HEK293 (cell line): Measurements from ENCODE around the gene CBFA2T2.
A peak's percentile ranks its signal among the peaks of the same experiment; 100 is the strongest.

ENCODE experiments used
- CTCF ChIA-PET: fragments of 350-600 bp; formaldehyde crosslinking; extraction: SDS; loops from one replicate; lab custom pipeline; 2021; ENCODE audit warnings: antibody characterized with exemption; lab: Yijun Ruan, JAX
- POLR2A ChIA-PET: fragments of 300-600 bp; formaldehyde crosslinking; extraction: SDS; loops from one replicate; lab custom pipeline; 2020; ENCODE audit warnings: antibody characterized with exemption, inconsistent platforms; lab: Yijun Ruan, JAX
- H3K27ac ChIP-seq: fragments of 200-500 bp; sonication (Bioruptor generic); 2 replicates; pipeline ENCODE4 v1.5.1; 2014; ENCODE audit warnings: low read depth, low read length, control low read depth, inconsistent platforms; ENCODE audit errors: extremely low read depth
- H3K36me3 ChIP-seq, 2 experiments: fragments of 200-500 bp in 1 of 2; sonication (Bioruptor generic) in 1 of 2; 1 replicate in 1 of 2; 2 replicates in 1 of 2; pipeline ENCODE4 v1.5.1; 2014 to 2017; ENCODE audit warnings: inconsistent platforms in 2 of 2, low read length in 2 of 2; ENCODE audit not compliant: control insufficient read depth in 2 of 2, insufficient read depth in 1 of 2
- H3K4me1 ChIP-seq: fragments of 200-500 bp; sonication (Bioruptor generic); 2 replicates; pipeline ENCODE4 v1.5.1; 2014; ENCODE audit warnings: mild to moderate bottlenecking, low read length, inconsistent platforms; ENCODE audit not compliant: control insufficient read depth, insufficient read depth
- H3K4me3 ChIP-seq: 2 replicates; pipeline ENCODE4 v1.5.1; 2011; ENCODE audit warnings: low read depth, mild to moderate bottlenecking, control low read depth, low read length, moderate library complexity
- H3K9me3 ChIP-seq: fragments of 200-500 bp; sonication (Bioruptor generic); 2 replicates; pipeline ENCODE4 v1.5.1; 2014; ENCODE audit warnings: low read depth, low read length, inconsistent platforms; ENCODE audit not compliant: control insufficient read depth, insufficient read depth
- HOXC10 ChIP-seq: sonication (generic); formaldehyde crosslinking; IDR thresholded peaks from 2 replicates; pipeline ENCODE4 v1.8.1; 2023; ENCODE audit warnings: mild to moderate bottlenecking, missing genetic modification reagents
- KLF1 ChIP-seq: fragments of 450-650 bp; formaldehyde crosslinking; IDR thresholded peaks from 2 replicates; pipeline ENCODE4 v1.5.1; 2016; ENCODE audit warnings: missing biosample characterization, missing genetic modification characterization
- KLF10 ChIP-seq: fragments of 450-650 bp; IDR thresholded peaks from 2 replicates; pipeline ENCODE4 v1.5.1; 2018; ENCODE audit warnings: missing biosample characterization, mild to moderate bottlenecking, missing genetic modification characterization
- RBAK ChIP-seq: fragments of 450-650 bp; formaldehyde crosslinking; IDR thresholded peaks from 2 replicates; pipeline ENCODE4 v1.5.1; 2016; ENCODE audit warnings: missing biosample characterization, missing genetic modification characterization
- SCRT2 ChIP-seq: fragments of 450-650 bp; formaldehyde crosslinking; IDR thresholded peaks from 2 replicates; pipeline ENCODE4 v1.5.1; 2016; ENCODE audit warnings: missing biosample characterization, missing genetic modification characterization
- SP7 ChIP-seq: fragments of 450-650 bp; formaldehyde crosslinking; IDR thresholded peaks from 2 replicates; pipeline ENCODE4 v1.5.1; 2016; ENCODE audit warnings: missing biosample characterization, missing genetic modification characterization
- YY2 ChIP-seq: fragments of 450-650 bp; formaldehyde crosslinking; IDR thresholded peaks from 2 replicates; pipeline ENCODE4 v1.5.1; 2016; ENCODE audit warnings: missing biosample characterization, missing genetic modification characterization
- ZBTB1 ChIP-seq: fragments of 450-650 bp; formaldehyde crosslinking; IDR thresholded peaks from 2 replicates; pipeline ENCODE4 v1.5.1; 2016; ENCODE audit warnings: missing biosample characterization, missing genetic modification characterization
- ZBTB17 ChIP-seq: fragments of 450-650 bp; formaldehyde crosslinking; IDR thresholded peaks from 2 replicates; pipeline ENCODE4 v1.5.1; 2016; ENCODE audit warnings: missing biosample characterization, missing genetic modification characterization
- ZNF114 ChIP-seq: fragments of 450-650 bp; formaldehyde crosslinking; IDR thresholded peaks from 2 replicates; pipeline ENCODE4 v1.5.0; 2017; ENCODE audit warnings: missing biosample characterization, missing genetic modification characterization
- ZNF157 ChIP-seq: fragments of 450-650 bp; formaldehyde crosslinking; IDR thresholded peaks from 2 replicates; pipeline ENCODE4 v1.5.1; 2016; ENCODE audit warnings: missing biosample characterization, missing genetic modification characterization
- ZNF16 ChIP-seq: fragments of 450-650 bp; formaldehyde crosslinking; IDR thresholded peaks from 2 replicates; pipeline ENCODE4 v1.5.1; 2016; ENCODE audit warnings: low read depth, missing biosample characterization, missing genetic modification characterization
- ZNF2 ChIP-seq: fragments of 450-650 bp; formaldehyde crosslinking; IDR thresholded peaks from 2 replicates; pipeline ENCODE4 v1.5.1; 2016; ENCODE audit warnings: missing biosample characterization, missing genetic modification characterization
- ZNF311 ChIP-seq: fragments of 450-650 bp; formaldehyde crosslinking; IDR thresholded peaks from 2 replicates; pipeline ENCODE4 v1.5.1; 2017; ENCODE audit warnings: missing biosample characterization, missing genetic modification characterization, borderline replicate concordance
- ZNF324 ChIP-seq: fragments of 450-650 bp; formaldehyde crosslinking; IDR thresholded peaks from 2 replicates; pipeline ENCODE4 v1.5.1; 2016; ENCODE audit warnings: missing biosample characterization, missing genetic modification characterization
- ZNF366 ChIP-seq: fragments of 450-650 bp; formaldehyde crosslinking; conservative IDR thresholded peaks from 2 replicates; pipeline ENCODE4 v1.5.1; 2016; ENCODE audit warnings: missing biosample characterization, missing genetic modification characterization
- ZNF433 ChIP-seq: fragments of 450-650 bp; formaldehyde crosslinking; IDR thresholded peaks from 2 replicates; pipeline ENCODE4 v1.5.1; 2016; ENCODE audit warnings: missing biosample characterization, missing genetic modification characterization, low read depth
- ZNF560 ChIP-seq: fragments of 450-650 bp; formaldehyde crosslinking; IDR thresholded peaks from 2 replicates; pipeline ENCODE4 v1.5.1; 2017; ENCODE audit warnings: missing biosample characterization, missing genetic modification characterization, borderline replicate concordance
- ZNF561 ChIP-seq: fragments of 450-650 bp; IDR thresholded peaks from 2 replicates; pipeline ENCODE4 v1.5.1; 2018; ENCODE audit warnings: missing biosample characterization, missing genetic modification characterization, borderline replicate concordance
- ZNF658 ChIP-seq: fragments of 450-650 bp; formaldehyde crosslinking; IDR thresholded peaks from 2 replicates; pipeline ENCODE4; 2016; ENCODE audit warnings: missing biosample characterization, missing genetic modification characterization
- ZNF747 ChIP-seq: fragments of 450-650 bp; formaldehyde crosslinking; IDR thresholded peaks from 2 replicates; pipeline ENCODE4 v1.5.1; 2016; ENCODE audit warnings: missing biosample characterization, missing genetic modification characterization
- TF ChIP-seq, protein P1 (sequence below): fragments of 450-650 bp; formaldehyde crosslinking; IDR thresholded peaks from 2 replicates; pipeline ENCODE4 v1.5.1; 2017; ENCODE audit warnings: missing biosample characterization, mild to moderate bottlenecking, missing genetic modification characterization, moderate library complexity
- TF ChIP-seq, protein P2 (sequence below): fragments of 450-650 bp; formaldehyde crosslinking; IDR thresholded peaks from 2 replicates; pipeline ENCODE4 v1.5.1; 2017; ENCODE audit warnings: missing biosample characterization, missing genetic modification characterization
- TF ChIP-seq, protein P3 (sequence below): fragments of 450-650 bp; formaldehyde crosslinking; IDR thresholded peaks from 2 replicates; pipeline ENCODE4 v1.5.1; 2016; ENCODE audit warnings: missing biosample characterization, missing genetic modification characterization

CBFA2T2 gene

DNA sequence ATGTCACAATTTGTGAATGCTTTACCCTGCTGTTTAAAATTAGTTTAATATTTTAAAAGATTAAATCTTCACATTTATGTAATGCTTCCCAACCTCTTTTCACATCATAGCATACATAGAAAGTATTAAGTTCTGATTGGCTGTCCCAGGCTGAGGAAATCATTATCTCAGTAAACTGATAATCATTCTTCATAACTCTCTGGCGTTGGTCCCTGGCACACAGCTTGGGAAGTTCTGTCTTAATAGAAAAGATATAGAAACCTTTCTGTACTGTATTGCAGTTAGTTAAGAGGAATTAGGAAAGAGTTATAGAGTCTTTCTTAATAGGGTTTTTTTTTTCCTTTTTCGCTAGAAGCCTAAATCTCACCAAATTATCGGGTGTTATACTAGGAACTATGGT is 85.4 kb downstream of the CBFA2T2 start:
- TF ChIP-seq SCRT2 (no peak), ZNF433 (tag by site-specific recombination) (no peak), ZNF658 (tag by site-specific recombination) (no peak), ZNF560 (no peak), ZBTB17 (tag by site-specific recombination) (no peak), ZNF561 (no peak), ZNF2 (tag by site-specific recombination) (no peak), SP7 (tag by site-specific recombination) (no peak), ZBTB1 (tag by site-specific recombination) (no peak), RBAK (no peak), ZNF16 (tag by site-specific recombination) (no peak), KLF10 (tag by site-specific recombination) (no peak), ZNF324 (tag by site-specific recombination) (no peak), ZNF747 (tag by site-specific recombination) (no peak), HOXC10 (CRISPR knock-in tag) (no peak)
- Histone ChIP-seq H3K36me3 (no peaks in the 10 kb centered on the region), H3K27ac (no peak overlapping the region)

DNA sequence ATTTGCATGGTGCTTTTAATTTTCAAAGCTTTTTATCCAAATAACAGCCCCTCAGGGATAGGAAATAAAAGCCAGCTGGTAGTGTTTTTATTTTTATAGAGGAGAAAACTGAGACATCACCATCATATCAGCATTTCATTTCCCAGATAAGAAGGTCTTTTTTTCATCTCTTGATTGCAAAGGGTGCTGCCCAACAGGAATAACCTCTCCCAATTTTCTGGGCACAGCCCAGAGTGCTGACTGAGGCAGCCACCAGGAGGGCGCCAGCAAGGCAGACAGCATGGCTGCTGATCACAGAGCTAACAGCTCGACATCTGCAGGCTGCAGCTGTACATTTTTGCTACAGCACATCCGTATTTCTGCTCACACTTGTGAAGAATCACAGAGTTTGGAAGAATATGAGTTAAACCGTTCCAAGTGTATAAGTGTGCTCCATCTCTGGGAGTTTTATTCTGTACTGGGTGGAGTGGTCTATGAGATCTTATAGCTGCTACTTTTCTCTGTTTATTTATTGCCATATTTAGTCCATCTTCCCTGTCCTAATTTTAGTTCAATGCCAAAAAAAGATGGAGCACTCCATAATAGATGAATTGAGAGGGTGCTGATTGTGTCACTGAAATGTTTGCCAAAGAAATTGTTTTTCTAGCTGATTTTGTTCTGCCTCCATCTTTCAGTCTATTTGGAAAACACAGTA is 86.7 kb downstream of the CBFA2T2 start:
- ChIA-PET POLR2A (no interaction called here), CTCF (interaction anchor here (0.7 to 1.4 kb wide), 6 partner anchors 16 to 77 kb away, joined by 3 read pairs; no protein-coding TSS in a partner anchor)
- Histone ChIP-seq H3K4me1 (peaks cover 4% of the 10 kb centered on the region; the same call in 1 of the 2 replicates), H3K9me3 (no peaks in the 10 kb centered on the region), H3K27ac (no peak overlapping the region), H3K4me3 (no peak overlapping the region), H3K36me3 (no peaks in the 10 kb centered on the region)
- TF ChIP-seq ZBTB17 (tag by site-specific recombination) (peak; percentile 95), ZNF157 (no peak), ZNF366 (tag by site-specific recombination) (no peak), YY2 (tag by site-specific recombination) (no peak), ZNF114 (tag by site-specific recombination) (no peak), ZNF311 (tag by site-specific recombination) (no peak), KLF1 (tag by site-specific recombination) (no peak)
- TF ChIP-seq, protein P1, sequence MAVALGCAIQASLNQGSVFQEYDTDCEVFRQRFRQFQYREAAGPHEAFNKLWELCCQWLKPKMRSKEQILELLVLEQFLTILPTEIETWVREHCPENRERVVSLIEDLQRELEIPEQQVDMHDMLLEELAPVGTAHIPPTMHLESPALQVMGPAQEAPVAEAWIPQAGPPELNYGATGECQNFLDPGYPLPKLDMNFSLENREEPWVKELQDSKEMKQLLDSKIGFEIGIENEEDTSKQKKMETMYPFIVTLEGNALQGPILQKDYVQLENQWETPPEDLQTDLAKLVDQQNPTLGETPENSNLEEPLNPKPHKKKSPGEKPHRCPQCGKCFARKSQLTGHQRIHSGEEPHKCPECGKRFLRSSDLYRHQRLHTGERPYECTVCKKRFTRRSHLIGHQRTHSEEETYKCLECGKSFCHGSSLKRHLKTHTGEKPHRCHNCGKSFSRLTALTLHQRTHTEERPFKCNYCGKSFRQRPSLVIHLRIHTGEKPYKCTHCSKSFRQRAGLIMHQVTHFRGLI (tag by site-specific recombination): peak; percentile 63; the same call in 1 of the 2 replicates
- TF ChIP-seq, protein P2, sequence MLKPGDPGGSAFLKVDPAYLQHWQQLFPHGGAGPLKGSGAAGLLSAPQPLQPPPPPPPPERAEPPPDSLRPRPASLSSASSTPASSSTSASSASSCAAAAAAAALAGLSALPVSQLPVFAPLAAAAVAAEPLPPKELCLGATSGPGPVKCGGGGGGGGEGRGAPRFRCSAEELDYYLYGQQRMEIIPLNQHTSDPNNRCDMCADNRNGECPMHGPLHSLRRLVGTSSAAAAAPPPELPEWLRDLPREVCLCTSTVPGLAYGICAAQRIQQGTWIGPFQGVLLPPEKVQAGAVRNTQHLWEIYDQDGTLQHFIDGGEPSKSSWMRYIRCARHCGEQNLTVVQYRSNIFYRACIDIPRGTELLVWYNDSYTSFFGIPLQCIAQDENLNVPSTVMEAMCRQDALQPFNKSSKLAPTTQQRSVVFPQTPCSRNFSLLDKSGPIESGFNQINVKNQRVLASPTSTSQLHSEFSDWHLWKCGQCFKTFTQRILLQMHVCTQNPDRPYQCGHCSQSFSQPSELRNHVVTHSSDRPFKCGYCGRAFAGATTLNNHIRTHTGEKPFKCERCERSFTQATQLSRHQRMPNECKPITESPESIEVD (tag by site-specific recombination): peak; percentile 31; the same call in 1 of the 2 replicates
- TF ChIP-seq, protein P3, sequence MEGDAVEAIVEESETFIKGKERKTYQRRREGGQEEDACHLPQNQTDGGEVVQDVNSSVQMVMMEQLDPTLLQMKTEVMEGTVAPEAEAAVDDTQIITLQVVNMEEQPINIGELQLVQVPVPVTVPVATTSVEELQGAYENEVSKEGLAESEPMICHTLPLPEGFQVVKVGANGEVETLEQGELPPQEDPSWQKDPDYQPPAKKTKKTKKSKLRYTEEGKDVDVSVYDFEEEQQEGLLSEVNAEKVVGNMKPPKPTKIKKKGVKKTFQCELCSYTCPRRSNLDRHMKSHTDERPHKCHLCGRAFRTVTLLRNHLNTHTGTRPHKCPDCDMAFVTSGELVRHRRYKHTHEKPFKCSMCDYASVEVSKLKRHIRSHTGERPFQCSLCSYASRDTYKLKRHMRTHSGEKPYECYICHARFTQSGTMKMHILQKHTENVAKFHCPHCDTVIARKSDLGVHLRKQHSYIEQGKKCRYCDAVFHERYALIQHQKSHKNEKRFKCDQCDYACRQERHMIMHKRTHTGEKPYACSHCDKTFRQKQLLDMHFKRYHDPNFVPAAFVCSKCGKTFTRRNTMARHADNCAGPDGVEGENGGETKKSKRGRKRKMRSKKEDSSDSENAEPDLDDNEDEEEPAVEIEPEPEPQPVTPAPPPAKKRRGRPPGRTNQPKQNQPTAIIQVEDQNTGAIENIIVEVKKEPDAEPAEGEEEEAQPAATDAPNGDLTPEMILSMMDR (tag by site-specific recombination): 0 out of 2 replicates have a peak, but pooled peaks have one; percentile 38

More for the DNA sequence above, 85.4 kb downstream of the CBFA2T2 start:
- no peaks in the 10 kb centered on the region for H3K9me3 ChIP-seq
- CTCF ChIA-PET: interaction anchor here (0.5 to 1.2 kb wide), 3 partner anchors 19 to 490 kb away, joined by 3 to 5 read pairs (median 4); no protein-coding TSS in a partner anchor
- POLR2A ChIA-PET: interaction anchor here (0.7 kb wide), 1 partner anchor 19 kb away, joined by 3 read pairs; no protein-coding TSS in a partner anchor
- peaks cover 10% of the 10 kb centered on the region for H3K4me1 ChIP-seq
- H3K4me3 ChIP-seq: no peak overlapping the region
